ENCODE measurements around the gene PGK1.
"Not testable (repeated sequence)": the region's sequence is repeated elsewhere in the genome, so short reads cannot be mapped to it uniquely, and the experiment has no call there.

The PGK1 gene

DNA sequence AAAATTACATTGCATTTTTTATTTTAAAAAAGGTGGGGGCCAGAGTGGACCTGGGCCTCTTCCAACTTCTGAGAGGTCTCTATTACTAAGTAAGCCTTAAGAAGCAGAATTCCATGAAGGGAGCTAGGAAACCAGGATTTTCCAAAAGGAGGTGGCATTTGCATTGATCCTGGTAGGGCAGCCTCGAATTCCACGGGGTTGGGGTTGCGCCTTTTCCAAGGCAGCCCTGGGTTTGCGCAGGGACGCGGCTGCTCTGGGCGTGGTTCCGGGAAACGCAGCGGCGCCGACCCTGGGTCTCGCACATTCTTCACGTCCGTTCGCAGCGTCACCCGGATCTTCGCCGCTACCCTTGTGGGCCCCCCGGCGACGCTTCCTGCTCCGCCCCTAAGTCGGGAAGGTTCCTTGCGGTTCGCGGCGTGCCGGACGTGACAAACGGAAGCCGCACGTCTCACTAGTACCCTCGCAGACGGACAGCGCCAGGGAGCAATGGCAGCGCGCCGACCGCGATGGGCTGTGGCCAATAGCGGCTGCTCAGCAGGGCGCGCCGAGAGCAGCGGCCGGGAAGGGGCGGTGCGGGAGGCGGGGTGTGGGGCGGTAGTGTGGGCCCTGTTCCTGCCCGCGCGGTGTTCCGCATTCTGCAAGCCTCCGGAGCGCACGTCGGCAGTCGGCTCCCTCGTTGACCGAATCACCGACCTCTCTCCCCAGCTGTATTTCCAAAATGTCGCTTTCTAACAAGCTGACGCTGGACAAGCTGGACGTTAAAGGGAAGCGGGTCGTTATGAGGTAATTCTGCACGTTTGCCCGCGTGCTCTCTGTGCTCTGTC lies at the start of gene PGK1:
Gene PGK1 (plus strand): TSS at position 626 of the 824 bp plus-strand sequence. CDS start 93 bp downstream, at position 719.
- peak; percentile 94 for DNase-seq

DNA sequence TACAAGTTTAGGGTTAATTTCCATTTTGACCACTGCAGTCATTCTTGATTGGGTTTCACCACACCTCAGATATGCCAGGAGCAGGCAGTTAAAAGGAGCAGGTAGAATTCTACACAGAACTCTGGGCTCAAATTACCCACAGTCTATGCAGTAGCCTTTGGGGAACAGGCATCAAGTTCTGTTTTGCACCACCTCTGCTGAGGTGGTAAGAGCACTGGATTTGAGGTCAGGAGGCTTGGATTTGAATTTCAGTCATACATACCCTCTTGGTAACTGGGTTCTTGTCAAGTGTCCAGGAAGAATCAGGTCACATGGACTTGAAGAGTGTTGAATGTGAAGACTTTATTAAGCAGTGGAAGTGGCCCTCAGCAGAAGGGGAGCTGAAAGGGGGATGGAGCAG lies 40.4 kb upstream of the PGK1 start:
- no peak for DNase-seq

DNA sequence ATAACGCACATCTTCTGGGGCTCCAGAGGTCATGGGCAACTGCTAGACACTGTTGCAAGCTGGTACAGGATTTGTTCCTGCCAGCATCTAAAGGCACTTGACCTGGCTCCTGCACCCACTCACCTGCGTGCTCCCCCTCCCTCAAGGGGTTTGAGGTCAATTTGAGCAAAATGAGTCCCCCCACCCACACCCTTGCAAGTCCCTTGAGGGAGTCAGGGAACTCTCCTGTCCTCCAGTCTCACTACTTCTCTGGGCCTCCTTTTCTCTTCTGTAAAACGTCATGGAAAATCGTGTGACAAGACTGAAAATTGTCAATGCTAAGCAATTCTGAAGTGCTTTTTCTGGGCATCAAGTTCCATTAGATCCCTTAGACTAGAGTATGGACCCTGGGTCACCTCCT lies 39.9 kb upstream of the PGK1 start:
- no peak for DNase-seq

- peak; percentile 10 for DNase-seq
Observed at GRCh38 chrX:78064698-78065601, 39.1 kb upstream of the PGK1 start.

DNA sequence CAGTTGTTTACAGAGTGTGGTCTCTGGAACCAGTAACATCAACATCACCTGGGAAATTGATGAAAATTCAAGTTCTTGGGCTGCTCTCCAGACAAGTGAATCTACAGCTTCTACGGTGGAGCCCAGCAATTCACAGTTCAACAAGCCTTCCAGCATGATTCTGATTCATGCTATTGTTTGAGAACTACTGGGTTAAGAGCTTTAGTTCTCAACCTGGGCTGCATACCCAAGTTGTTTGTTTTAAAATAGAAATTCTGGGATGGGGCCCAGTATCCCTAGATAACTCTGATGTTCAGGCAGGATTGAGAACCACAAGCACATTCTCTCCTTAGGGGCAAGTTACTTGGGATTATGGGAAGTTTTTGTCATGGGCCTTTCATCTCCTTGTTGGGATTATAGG lies 37.9 kb upstream of the PGK1 start:
- DNase-seq, result no peak

- DNase-seq, result no peak
Observed at GRCh38 chrX:78071331-78071730, 32.7 kb upstream of the PGK1 start.

GRCh38 chrX:78073147-78074077 lies 30.6 kb upstream of the PGK1 start:
- DNase-seq, result not testable (repeated sequence)

- no peak for DNase-seq
Observed at GRCh38 chrX:78074088-78074487, 30.0 kb upstream of the PGK1 start.

- DNase-seq, result peak; percentile 3
Observed at GRCh38 chrX:78075787-78076389, 28.2 kb upstream of the PGK1 start.

DNA sequence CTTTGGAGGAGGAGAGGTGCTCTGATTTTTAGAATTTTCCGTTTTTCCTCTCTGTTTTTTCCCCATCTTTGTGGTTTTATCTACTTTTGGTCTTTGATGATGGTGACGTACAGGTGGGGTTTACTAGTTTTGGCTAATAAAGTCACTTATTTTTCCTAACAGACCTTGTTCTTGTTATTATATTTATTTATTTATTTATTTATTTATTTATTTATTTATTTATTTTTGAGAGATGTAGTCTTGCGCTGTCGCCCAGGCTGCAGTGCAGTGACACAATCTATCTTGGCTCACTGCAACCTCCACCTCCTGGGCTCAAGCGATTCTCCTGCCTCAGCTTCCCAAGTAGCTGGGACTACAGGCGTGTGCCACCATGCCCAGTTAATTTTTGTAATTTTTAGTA lies 22.6 kb upstream of the PGK1 start:
- not testable (repeated sequence) for DNase-seq

DNA sequence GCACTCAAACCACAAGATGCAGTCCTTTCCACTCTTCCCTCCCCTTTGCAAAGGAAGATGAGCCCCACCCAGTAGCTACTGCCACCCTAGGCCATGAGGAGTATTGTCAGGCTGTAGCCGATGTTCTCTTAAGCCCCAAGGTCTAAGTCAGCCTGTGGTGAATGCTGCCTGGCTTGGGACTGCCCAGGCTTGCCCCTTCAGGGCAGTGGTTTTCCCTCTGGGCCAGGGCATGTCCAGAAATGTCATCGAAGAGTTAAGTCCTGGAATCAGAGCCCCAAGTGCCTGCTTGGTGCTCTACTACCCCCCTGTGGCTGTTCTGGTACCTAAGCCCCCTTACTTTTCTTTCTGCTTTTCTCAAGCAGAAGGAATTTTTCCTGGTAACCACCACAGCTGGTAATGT lies 11.8 kb upstream of the PGK1 start:
- DNase-seq, result peak; percentile 7

- no peak for DNase-seq
Observed at GRCh38 chrX:78098108-78098507, 5.9 kb upstream of the PGK1 start.

DNA sequence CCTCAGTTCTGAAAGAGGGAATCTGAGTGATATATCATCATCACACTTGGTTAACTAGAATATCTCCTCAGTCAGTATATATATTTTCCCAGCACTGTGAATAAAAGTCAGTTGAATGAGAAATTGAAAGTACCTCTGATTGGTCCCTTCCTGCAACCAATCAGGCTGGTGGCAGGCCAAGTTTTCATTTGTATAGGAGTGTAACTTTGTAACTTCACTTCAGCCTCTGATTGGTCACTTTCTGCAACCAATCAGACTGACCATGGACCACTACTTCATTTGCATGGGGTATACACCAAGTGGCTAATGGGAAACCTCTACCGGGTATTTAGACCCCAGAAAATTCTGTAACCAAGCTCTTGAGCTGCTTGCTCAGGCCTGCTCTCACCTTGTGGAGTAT lies 2.0 kb upstream of the PGK1 start:
- DNase-seq, result no peak

DNA sequence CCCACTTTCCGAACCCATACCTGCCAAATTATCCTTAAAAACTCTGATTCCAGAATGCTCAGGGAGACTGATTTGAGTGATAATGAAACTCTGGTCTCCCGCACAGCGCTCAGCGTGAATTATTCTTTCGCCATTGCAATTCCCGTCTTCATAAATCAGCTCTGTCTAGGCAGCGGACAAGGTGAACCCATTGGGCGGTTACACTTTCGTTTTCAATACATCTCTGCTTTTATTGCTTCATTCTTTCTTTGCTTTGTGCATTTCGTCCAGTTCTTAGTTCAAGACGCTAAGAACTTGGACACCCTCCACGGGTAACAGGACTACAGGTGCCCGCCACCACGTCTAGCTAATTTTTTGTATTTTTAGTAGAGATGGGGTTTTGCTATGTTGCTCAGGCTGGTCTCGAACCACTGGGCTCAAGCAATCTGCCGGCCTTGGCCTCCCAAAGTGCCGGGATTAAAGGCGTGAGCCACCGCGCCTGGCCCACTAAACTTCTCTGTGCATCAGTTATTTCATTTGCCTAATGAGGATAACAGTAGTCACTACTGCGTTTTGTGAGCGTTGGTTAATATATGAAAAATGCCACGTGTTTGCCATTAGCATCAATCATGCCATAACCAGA lies 936 bp upstream of the PGK1 start:
- no peak for DNase-seq

- DNase-seq, result peak; percentile 39
Observed at GRCh38 chrX:78104447-78105176, 564 bp downstream of the PGK1 start.

GRCh38 chrX:78105944-78106650 lies 2.0 kb downstream of the PGK1 start:
- peak; percentile 31 for DNase-seq

GRCh38 chrX:78106651-78106986 lies 2.6 kb downstream of the PGK1 start:
- no peak for DNase-seq

DNA sequence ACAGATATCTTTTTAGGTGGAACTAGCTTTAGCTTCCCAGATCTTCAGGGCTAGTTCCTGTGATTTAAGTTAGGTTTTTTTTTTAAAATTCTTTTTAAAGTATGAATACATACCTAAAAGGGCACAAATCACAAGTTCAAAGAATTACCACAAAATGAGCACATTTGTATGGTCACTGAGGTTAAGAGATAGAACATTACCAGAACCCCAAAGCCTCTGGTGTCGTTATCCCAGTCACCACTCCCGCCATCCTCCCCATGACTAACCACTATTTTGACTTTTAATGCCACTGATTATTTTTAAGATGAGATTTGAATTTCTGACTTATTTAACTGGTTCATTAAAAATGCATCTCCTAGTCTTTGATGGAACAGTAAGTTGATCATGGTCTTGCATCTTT lies 5.4 kb downstream of the PGK1 start:
- DNase-seq, result no peak

DNA sequence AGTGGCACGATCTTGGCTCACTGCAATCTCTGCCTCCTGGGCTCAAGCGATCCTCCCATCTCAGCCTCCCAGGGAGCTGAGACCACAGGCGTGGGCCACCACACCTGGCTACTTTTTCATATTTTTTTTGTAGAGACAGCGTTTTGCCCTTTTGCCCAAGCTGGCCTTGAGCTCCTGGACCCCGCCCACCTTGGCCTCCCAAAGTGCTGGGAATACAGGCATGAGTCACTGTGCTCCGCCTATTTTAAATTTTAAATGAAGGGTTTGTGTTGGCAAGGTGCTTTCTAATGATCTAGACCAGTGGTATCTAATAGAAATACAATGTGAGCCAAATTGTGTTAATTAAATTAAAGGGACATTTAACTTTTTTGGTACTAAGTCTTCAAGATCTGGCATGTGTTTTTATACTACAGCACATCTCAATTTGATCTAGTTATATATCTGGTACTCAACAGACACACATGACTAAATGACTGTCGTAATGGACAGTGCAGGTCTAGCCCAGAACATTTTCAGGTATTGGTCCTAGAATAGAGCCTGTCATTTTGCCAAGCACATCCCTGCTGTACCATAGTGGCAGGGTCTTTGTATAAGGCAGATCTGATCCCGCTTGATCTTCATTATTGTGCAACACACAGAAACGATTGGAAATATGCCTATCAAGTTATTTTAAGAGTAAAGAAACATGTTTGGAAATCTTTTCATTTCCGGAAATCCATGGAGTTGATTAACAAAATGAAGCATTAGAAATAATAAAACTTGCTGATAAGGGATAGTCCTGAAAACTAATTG lies 7.3 kb downstream of the PGK1 start:
- DNase-seq, result no peak

DNA sequence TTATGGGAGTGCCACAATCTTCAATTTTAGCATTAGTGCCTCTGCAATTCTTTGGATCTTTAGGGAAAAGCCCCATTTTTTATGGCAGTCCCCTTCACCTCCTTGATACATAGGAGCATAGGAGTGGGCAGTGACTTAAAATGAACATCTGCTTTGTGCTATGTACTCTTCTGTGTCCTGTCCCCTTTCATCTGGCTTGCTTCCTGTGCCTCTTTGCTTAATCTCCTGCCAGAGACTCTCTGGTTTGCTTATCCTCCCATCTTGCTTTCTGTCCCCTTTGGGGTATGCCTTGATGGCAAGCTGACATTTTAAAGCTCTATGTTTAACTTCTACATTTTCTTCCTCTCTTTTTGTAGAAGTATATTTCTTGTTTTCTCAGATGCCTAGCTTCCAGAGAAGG lies 12.3 kb downstream of the PGK1 start:
- DNase-seq, result no peak

Measured in activated CD4-positive, alpha-beta T cell treated with anti-CD3 and anti-CD28 coated beads for 48 hours (primary cell).